KOPT-K1 (cell line): ENCODE measurements around the gene PAPPA2.

ENCODE experiments used
- H3K27ac ChIP-seq: fragments of 200-600 bp; sonication (generic); 2 replicates; pipeline ENCODE4 v1.5.1; 2016; ENCODE audit warnings: antibody characterized with exemption, mild to moderate bottlenecking, low read depth, low read length; ENCODE audit not compliant: poor library complexity, severe bottlenecking
- H3K36me3 ChIP-seq: fragments of 200-600 bp; sonication (generic); 2 replicates; pipeline ENCODE4 v1.5.1; 2017; ENCODE audit warnings: antibody characterized with exemption, mild to moderate bottlenecking, low read length, moderate library complexity; ENCODE audit not compliant: insufficient read depth
- H3K9me3 ChIP-seq: fragments of 200-600 bp; sonication (generic); 2 replicates; pipeline ENCODE4 v1.5.1; 2017; ENCODE audit warnings: antibody characterized with exemption, low read length, mild to moderate bottlenecking; ENCODE audit not compliant: insufficient read depth, poor library complexity, severe bottlenecking

The PAPPA2 gene

GRCh38 chr1:176884286-176884685 lies 421.3 kb downstream of the PAPPA2 start:
- H3K36me3 ChIP-seq: no peaks in the 10 kb centered on the region
- H3K27ac ChIP-seq: no peak overlapping the region
- no peaks in the 10 kb centered on the region for H3K9me3 ChIP-seq

- Histone ChIP-seq H3K36me3 (no peaks in the 10 kb centered on the region), H3K27ac (no peak overlapping the region), H3K9me3 (no peaks in the 10 kb centered on the region)
Measured at GRCh38 chr1:176884911-176885310, 421.9 kb downstream of the PAPPA2 start.

GRCh38 chr1:176885341-176885740 lies 422.4 kb downstream of the PAPPA2 start:
- Histone ChIP-seq H3K9me3 (no peaks in the 10 kb centered on the region), H3K36me3 (no peaks in the 10 kb centered on the region), H3K27ac (no peak overlapping the region)

GRCh38 chr1:176885751-176886150 lies 422.8 kb downstream of the PAPPA2 start:
- no peaks in the 10 kb centered on the region for H3K9me3 ChIP-seq
- no peaks in the 10 kb centered on the region for H3K36me3 ChIP-seq
- no peak overlapping the region for H3K27ac ChIP-seq

- Histone ChIP-seq H3K36me3 (no peaks in the 10 kb centered on the region), H3K9me3 (no peaks in the 10 kb centered on the region), H3K27ac (no peak overlapping the region)
Measured at GRCh38 chr1:176888471-176889032, 425.6 kb downstream of the PAPPA2 start.

GRCh38 chr1:176893625-176894352 lies 430.8 kb downstream of the PAPPA2 start:
- Histone ChIP-seq H3K27ac (no peak overlapping the region), H3K9me3 (no peaks in the 10 kb centered on the region), H3K36me3 (no peaks in the 10 kb centered on the region)

- Histone ChIP-seq H3K27ac (no peak overlapping the region), H3K36me3 (no peaks in the 10 kb centered on the region)
Measured at GRCh38 chr1:176894450-176894849, 431.5 kb downstream of the PAPPA2 start.

More at GRCh38 chr1:176894450-176894849, 431.5 kb downstream of the PAPPA2 start:
- no peaks in the 10 kb centered on the region for H3K9me3 ChIP-seq
